Body of pancreas (tissue), 4 donors: Measurements from ENCODE around the gene ZNF346.
"Not testable (repeated sequence)": the region's sequence is repeated elsewhere in the genome, so short reads cannot be mapped to it uniquely, and the experiment has no call there.

Experiments used
- CTCF ChIP-seq, 7 experiments: fragments of 450-650 bp in 4 of 7; fragments of 200-600 bp in 3 of 7; sonication (generic) in 3 of 7; IDR thresholded peaks; one replicate each; pipeline ENCODE4 v1.5.1; 2016 to 2019; ENCODE audit warnings: antibody characterized with exemption in 7 of 7
- POLR2A ChIP-seq, 3 donors: fragments of 450-650 bp; IDR thresholded peaks; one replicate each; pipeline ENCODE4 v1.6.1; 2016; ENCODE audit warnings: antibody characterized with exemption in 3 of 3, mild to moderate bottlenecking in 2 of 3

- TF ChIP-seq POLR2A, CTCF (IDR thresholded peaks at IDR 0.05): not testable (repeated sequence)
Measured at GRCh38 chr5:176983593-176983992, 38.9 kb upstream of the ZNF346 start.
